Measurements from ENCODE around the gene MICALL2.

DNA sequence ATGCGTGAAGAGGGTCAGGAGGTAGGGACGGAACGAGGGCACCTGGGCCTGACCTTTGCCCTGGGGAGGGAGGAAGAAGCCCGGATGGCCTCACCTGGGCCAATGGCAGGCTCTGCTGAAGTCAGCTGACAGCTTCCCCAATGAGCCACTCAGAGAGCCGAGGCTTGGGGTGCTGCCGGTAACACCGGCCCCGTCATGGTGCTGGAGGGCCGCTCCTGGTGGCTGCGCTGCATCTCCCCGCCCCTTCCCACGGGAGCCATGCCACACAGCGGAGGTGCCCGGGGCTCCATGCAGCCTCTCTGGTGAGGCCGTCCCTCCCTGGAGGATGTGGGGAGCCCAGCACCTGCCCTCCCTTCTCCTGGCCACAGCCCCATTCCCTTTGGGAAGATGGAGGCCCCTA lies 17.6 kb upstream of the MICALL2 start:
- TF ChIP-seq, protein P1, sequence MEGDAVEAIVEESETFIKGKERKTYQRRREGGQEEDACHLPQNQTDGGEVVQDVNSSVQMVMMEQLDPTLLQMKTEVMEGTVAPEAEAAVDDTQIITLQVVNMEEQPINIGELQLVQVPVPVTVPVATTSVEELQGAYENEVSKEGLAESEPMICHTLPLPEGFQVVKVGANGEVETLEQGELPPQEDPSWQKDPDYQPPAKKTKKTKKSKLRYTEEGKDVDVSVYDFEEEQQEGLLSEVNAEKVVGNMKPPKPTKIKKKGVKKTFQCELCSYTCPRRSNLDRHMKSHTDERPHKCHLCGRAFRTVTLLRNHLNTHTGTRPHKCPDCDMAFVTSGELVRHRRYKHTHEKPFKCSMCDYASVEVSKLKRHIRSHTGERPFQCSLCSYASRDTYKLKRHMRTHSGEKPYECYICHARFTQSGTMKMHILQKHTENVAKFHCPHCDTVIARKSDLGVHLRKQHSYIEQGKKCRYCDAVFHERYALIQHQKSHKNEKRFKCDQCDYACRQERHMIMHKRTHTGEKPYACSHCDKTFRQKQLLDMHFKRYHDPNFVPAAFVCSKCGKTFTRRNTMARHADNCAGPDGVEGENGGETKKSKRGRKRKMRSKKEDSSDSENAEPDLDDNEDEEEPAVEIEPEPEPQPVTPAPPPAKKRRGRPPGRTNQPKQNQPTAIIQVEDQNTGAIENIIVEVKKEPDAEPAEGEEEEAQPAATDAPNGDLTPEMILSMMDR (IDR thresholded peaks at IDR 0.05) = no peak
- no peak for TF ChIP-seq ZFX (IDR thresholded peaks at IDR 0.05; ENCODE audit: borderline replicate concordance)

Data from 22Rv1 (cell line).